Measurements from ENCODE around the gene ALLC. TPM values are rescaled to one million over a fixed set of nuclear protein-coding genes. Genes with fewer than 3 reads are reported as not detected.

ALLC gene
- total and polyA plus RNA-seq, 9 of the 15 experiments (the other 6 are each of a cell fraction or from before 2014, with no cell fraction given), result not detected

DNA sequence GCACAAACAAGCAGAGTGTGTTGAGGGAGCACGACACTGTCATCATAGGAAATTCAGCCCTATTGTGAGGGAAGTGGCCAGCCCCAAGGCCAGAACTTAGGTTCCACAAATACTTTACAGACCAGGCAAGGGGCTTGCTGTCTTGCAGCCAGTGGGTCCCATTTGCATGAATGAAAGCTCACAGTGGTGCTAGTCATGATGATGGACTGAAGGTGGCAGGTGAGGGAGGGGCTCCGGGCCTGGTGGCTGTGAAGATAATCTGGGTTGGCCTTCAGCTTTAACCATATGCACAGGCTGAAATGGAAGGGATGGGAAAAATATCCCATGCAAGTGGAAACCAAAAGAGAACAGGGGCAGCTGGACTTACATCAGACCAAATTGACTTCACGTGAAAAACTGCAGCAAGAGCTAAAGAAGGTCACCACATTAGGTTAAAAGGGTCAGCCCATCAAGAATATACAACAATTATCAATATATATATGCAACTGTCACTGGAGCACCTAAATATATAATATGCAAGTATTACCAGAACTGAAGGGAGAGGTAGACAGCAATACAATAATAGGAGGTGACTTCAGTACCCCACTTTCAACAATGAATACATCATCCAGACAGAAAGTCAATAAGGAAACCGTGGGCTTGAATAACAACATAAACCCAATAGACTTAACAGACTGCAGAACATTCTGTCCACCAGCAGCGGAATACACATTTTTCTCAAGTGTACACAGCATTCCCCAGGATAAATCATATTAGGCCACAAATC lies 84.9 kb downstream of the ALLC start:
- POLR2A ChIA-PET, result interaction anchor here (0.6 kb wide), 1 partner anchor 11 kb away, joined by 3 read pairs; no protein-coding TSS in a partner anchor
- Histone ChIP-seq H3K4me3 (no peak overlapping the region), H3K4me1 (replicated peaks in 1 of 2; ENCODE audit: control insufficient read depth in 2 of 2, insufficient read depth in 2 of 2, low read length in 2 of 2) (no peaks in the 10 kb centered on the region), H3K27ac (ENCODE audit: extremely low read depth, low read depth, low read length) (no peak overlapping the region), H3K9ac (ENCODE audit: insufficient read depth in 1 of 2, low read depth in 2 of 2, low read length in 2 of 2) (no peak overlapping the region), H4K20me1 (replicated peaks; ENCODE audit: control insufficient read depth, insufficient read depth, low read length) (no peaks in the 10 kb centered on the region), H3K27me3 (ENCODE audit: control insufficient read depth in 2 of 2, insufficient read depth in 2 of 2, low read length in 2 of 2) (peaks cover 2 to 35% of the 10 kb centered on the region in 2 experiments; a peak in 4 of 5 replicates), H3K9me3 (replicated peaks; ENCODE audit: control insufficient read depth, insufficient read depth, low read depth, low read length) (no peaks in the 10 kb centered on the region; the same call in 1 of the 2 replicates), H3K4me2 (ENCODE audit: insufficient read depth, low read length) (no peak overlapping the region), H3K9me1 (ENCODE audit: control insufficient read depth, insufficient read depth, low read length) (no peaks in the 10 kb centered on the region), H3K79me2 (ENCODE audit: control insufficient read depth, insufficient read depth, low read length) (no peaks in the 10 kb centered on the region), H2AFZ (ENCODE audit: low read depth, low read length) (no peak overlapping the region), H3K36me3 (ENCODE audit: control insufficient read depth, insufficient read depth, low read length) (no peaks in the 10 kb centered on the region)
- BruUV-seq (replicated peaks), result no TSS peak
- in situ Hi-C loops (cut with MboI), result no loop called here
- TF ChIP-seq RUNX1 (IDR thresholded peaks at IDR 0.05; ENCODE audit: low read depth) (no peak), ZC3H8 (IDR thresholded peaks at IDR 0.05) (no peak), CCAR2 (IDR thresholded peaks at IDR 0.05; ENCODE audit: low read depth, low read length) (no peak), KDM4B (IDR thresholded peaks at IDR 0.05; ENCODE audit: borderline replicate concordance in 2 of 2, low read depth in 1 of 2) (no peak), ZNF77 (CRISPR knock-in tag; IDR thresholded peaks at IDR 0.05) (no peak)
- TF ChIP-seq, protein P1, sequence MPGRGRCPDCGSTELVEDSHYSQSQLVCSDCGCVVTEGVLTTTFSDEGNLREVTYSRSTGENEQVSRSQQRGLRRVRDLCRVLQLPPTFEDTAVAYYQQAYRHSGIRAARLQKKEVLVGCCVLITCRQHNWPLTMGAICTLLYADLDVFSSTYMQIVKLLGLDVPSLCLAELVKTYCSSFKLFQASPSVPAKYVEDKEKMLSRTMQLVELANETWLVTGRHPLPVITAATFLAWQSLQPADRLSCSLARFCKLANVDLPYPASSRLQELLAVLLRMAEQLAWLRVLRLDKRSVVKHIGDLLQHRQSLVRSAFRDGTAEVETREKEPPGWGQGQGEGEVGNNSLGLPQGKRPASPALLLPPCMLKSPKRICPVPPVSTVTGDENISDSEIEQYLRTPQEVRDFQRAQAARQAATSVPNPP (IDR thresholded peaks at IDR 0.05; ENCODE audit: borderline replicate concordance, insufficient read depth, insufficient read length), result no peak
- CTCF ChIA-PET (ENCODE audit: low intra/inter-chr PET ratio), result no interaction called here
- intact Hi-C loops (cut with micrococcal nuclease), result no loop called here
- WGBS (ENCODE audit: insufficient coverage, low coverage, missing lambda C conversion rate), result 0% methylated on average over 5 of the region's 5 CpGs
- ATAC-seq (no peak), DNase-seq (ENCODE audit: extremely low read depth in 1 of 4, low spot score in 3 of 4) (no peak), FAIRE-seq (no peak)

All from K562 (cell line).